HepG2 (cell line): Measurements from ENCODE around the gene CLDN3.

Experiments used
- ATF1 ChIP-seq: IDR thresholded peaks from 2 replicates; pipeline ENCODE4 v1.6.1; 2016; ENCODE audit warnings: mild to moderate bottlenecking, control low read depth
- EED ChIP-seq: sonication (generic); formaldehyde crosslinking; IDR thresholded peaks from 2 replicates; pipeline ENCODE4 v1.5.0; 2020; ENCODE audit warnings: mild to moderate bottlenecking, missing genetic modification reagents
- GABPA ChIP-seq, 2 experiments: IDR thresholded peaks; 2 replicates each; pipeline ENCODE4 v1.6.1; 2011 to 2016; ENCODE audit warnings: low read depth in 2 of 2, low read length in 1 of 2, missing biosample characterization in 1 of 2, missing genetic modification characterization in 1 of 2
- GPBP1L1 ChIP-seq: sonication (generic); formaldehyde crosslinking; IDR thresholded peaks from 2 replicates; pipeline ENCODE4 v1.5.0; 2020; ENCODE audit warnings: mild to moderate bottlenecking, missing genetic modification reagents
- MED1 ChIP-seq: sonication (generic); formaldehyde crosslinking; IDR thresholded peaks from 2 replicates; pipeline ENCODE4 v1.4.0; 2020; ENCODE audit warnings: missing genetic modification reagents
- NR1H2 ChIP-seq: sonication (generic); formaldehyde crosslinking; IDR thresholded peaks from 2 replicates; pipeline ENCODE4 v1.8.1; 2022; ENCODE audit warnings: low read depth, missing genetic modification reagents, borderline replicate concordance
- POLR2A ChIP-seq, 2 experiments: IDR thresholded peaks; 2 replicates each; pipeline ENCODE4 v1.6.1; 2011; ENCODE audit warnings: low read depth in 2 of 2, low read length in 2 of 2, mild to moderate bottlenecking in 1 of 2, moderate library complexity in 1 of 2; ENCODE audit not compliant: insufficient read depth in 1 of 2
- POLR2AphosphoS2 ChIP-seq: IDR thresholded peaks from 2 replicates; pipeline ENCODE4 v1.6.1; 2011; ENCODE audit warnings: low read depth, low read length, improper control_type of control experiment
- POLR2AphosphoS5 ChIP-seq: IDR thresholded peaks from 2 replicates; pipeline ENCODE4 v1.6.1; 2012; ENCODE audit warnings: low read depth, low read length
- SMC3 ChIP-seq: IDR thresholded peaks from 2 replicates; pipeline ENCODE4 v1.6.1; 2011; ENCODE audit warnings: low read length, improper control_type of control experiment
- ZNF263 ChIP-seq: sonication (generic); formaldehyde crosslinking; IDR thresholded peaks from 2 replicates; pipeline ENCODE4 v1.4.0; 2020; ENCODE audit warnings: missing genetic modification reagents
- ZNF30 ChIP-seq: sonication (generic); formaldehyde crosslinking; IDR thresholded peaks from 2 replicates; pipeline ENCODE4 v1.5.0; 2020; ENCODE audit warnings: mild to moderate bottlenecking, missing genetic modification reagents
- ZNF530 ChIP-seq: sonication (generic); formaldehyde crosslinking; IDR thresholded peaks from 2 replicates; pipeline ENCODE4 v1.5.0; 2020; ENCODE audit warnings: low read depth, mild to moderate bottlenecking, missing genetic modification reagents
- ZNF816 ChIP-seq: sonication (generic); formaldehyde crosslinking; IDR thresholded peaks from 2 replicates; pipeline ENCODE4 v1.8.0; 2022; ENCODE audit warnings: missing genetic modification reagents, mild to moderate bottlenecking, borderline replicate concordance

DNA sequence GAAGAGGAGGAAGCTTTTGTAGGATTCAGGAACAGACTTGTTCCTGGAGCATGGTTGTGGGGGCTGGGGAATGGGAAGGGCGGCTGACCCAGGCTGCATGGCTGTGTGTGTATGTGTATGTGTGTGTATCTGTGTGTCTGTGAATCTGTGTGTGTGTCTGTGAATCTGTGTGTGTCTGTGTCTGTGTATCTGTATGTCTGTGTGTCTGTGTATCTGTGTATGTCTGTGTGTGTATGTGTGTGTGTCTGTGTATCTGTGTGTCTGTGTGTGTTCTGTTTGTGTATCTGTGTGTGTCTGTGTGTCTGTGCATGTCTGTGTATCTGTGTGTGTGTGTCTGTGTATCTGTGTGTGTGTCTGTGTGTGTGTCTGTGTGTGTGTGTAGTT, 44.0 kb downstream of the CLDN3 start:
- TF ChIP-seq ZNF263 (no peak), ZNF30 (no peak), EED (CRISPR knock-in tag) (no peak), GABPA (IDR thresholded peaks at IDR 0.05; ENCODE audit: low read depth, low read length) (no peak), GABPA (CRISPR knock-in tag; IDR thresholded peaks at IDR 0.05; ENCODE audit: low read depth) (no peak), ZNF530 (CRISPR knock-in tag) (no peak), ZNF816 (CRISPR knock-in tag) (no peak), POLR2AphosphoS5 (no peak), GPBP1L1 (no peak), POLR2AphosphoS2 (no peak), NR1H2 (CRISPR knock-in tag) (no peak), ATF1 (CRISPR knock-in tag) (no peak), POLR2A (IDR thresholded peaks at IDR 0.05; ENCODE audit: insufficient read depth in 1 of 2, low read depth in 2 of 2, low read length in 2 of 2) (no peak), SMC3 (no peak), MED1 (CRISPR knock-in tag) (no peak)
